Activated CD8-positive, alpha-beta memory T cell treated with anti-CD3 and anti-CD28 coated beads, Interleukin-2, amount 50 U/mL, for 4 hours (primary cell): Measurements from ENCODE around the gene GCHFR.

Experiments used
- DNase-seq: peaks from one replicate; pipeline ENCODE4 v3.0.0-alpha.2; 2020

GCHFR gene

DNA sequence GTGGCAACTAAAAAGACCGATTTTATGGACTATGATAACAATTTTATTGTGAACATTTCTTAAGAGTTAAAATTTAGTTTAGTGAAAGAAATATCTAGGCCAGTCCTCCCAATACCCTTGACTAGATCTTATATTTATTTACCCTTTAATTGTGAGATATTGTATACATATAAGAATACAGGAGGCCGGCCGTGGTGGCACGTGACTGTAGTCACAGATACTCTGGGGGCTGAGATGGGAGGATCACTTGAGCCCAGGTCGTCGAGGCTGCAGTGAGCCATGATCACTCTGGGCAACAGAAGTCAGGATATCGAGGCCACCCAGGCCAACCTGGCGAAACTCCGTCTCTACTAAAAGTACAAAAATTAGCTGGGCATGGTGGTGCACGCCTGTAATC, 8.1 kb upstream of the GCHFR start:
- DNase-seq = no peak

DNA sequence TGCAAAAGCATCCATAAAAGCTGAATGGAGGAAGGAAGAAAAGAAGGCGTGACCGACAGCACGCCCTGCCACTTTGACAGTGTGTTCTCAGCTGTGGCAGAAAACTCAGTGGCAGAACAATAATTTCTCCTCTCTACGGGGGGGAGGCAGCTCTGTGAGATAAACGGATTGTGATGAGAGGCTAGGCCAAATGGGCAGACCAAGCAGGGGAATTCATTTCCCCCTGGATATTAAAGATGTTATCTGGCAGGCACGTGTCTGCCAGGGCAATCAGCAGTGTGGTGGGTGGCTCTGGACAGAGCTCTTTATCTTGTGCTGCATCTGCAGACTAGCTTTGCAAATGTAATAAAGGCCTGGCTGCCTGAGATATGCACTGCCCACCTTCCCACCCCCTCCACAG, 6.9 kb upstream of the GCHFR start:
- no peak for DNase-seq

DNA sequence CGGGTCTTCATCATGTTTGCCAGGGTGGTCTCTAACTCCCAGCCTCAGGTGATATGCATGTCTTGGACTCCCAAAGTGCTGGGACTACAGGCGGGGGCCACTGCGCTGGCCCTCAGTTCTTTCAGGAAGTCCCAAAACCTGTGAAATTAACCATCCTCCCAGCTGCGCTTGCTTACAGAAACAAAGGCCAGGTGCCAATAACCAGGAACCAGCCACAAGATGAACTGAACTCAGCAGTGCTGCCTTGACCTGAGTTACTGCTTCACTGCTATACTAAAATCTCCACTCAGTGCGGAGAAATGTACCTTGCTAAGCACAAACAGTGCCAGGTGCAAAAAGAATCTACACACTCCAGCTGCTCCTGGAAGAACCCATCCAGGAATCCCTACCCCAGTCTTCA, 3.9 kb upstream of the GCHFR start:
- DNase-seq = no peak

DNA sequence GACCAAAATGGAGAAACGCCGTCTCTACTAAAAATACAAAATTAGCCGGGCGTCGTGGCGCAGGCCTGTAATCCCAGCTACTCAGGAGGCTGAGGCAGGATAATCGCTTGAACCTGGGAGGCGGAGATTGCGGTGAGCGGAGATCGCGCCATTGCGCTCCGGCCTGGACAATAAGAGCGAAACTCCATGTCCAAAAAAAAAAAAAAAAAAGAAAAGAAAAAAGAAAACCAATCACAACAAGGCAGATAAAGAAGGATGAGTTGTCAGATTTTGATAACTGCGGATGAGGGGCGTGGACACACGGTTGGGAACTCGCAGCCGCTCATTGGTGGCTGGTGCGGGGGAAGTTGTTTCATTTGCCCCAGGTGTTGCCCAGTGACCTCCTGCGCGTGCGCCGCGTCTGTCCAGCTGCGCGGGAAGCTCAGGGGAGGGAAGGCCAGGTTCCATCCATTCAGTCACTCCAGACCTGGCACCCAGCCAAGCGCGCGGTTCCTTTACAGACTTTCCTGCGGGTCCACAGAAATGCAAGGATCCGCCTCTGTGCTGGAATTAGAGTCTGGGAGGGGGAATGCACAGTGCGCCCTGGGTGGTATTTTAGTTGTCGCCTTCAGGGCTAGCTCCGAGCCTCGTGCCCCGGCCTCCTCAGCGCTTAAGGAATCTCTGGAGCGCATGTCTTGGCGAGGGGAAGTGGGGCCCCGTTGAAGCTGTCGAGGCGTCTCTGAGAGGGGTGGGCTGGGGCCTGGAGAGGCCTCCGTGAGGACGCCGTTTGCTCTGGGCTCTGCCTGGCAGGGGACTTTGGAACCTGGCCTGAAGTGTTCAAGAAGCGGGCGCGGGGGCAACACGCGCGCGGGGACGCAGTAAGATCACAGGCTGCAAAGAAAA, 708 bp upstream of the GCHFR start:
- DNase-seq = no peak

DNA sequence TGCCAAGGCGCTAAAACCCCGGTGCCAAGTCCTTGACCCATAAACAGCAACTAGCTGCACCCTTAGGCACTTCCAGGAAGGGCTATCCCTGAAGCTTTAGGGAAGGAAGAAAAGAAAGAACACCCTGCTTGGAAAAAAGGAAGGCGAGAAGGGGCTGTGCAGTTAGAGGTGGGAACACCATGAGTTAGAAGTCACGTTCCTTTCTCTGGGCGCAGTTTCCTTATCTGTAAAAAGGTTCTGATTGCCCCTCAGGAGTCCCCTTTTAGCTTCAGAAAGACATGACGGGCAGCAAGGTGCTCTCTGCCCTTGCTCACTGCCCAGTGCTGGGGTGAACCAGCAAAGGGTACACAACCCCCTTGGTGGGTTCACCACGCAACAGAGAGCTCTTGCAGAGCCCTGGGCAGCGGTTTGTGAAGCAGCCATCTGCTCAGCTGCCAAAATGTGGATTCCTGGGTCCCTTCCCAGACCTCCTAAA, 798 bp downstream of the GCHFR start:
- no peak for DNase-seq

DNA sequence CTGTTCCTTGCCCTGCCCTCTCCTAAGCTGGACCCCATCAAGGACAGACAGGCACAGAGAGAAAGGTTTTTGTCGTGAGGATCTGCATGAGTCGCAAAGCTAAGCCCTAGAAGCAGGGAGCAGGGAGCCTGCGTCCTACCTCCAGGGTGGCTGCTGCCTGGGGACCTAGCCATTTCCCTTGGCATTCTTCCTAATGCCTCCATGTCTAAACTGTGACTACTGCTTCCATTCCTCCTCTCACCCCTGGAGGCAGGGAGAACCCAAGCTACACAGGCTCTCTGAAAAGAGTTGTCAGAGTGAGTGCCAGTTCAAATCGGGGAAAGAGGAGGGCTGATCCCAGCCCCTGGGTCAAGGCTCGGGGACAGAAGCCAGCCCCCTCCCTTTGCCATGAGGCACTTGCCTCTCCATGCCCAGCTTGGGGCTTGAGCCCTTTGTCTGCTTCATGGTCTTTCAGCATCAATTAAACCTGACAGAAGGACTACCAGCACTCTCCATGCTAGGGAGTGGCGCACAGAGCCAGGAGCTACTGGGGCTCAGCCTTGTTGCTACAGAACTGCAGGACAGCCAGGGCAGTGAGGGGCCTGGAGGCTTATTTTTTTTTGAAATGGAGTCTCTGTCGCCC, 2.4 kb downstream of the GCHFR start:
- DNase-seq = no peak

DNA sequence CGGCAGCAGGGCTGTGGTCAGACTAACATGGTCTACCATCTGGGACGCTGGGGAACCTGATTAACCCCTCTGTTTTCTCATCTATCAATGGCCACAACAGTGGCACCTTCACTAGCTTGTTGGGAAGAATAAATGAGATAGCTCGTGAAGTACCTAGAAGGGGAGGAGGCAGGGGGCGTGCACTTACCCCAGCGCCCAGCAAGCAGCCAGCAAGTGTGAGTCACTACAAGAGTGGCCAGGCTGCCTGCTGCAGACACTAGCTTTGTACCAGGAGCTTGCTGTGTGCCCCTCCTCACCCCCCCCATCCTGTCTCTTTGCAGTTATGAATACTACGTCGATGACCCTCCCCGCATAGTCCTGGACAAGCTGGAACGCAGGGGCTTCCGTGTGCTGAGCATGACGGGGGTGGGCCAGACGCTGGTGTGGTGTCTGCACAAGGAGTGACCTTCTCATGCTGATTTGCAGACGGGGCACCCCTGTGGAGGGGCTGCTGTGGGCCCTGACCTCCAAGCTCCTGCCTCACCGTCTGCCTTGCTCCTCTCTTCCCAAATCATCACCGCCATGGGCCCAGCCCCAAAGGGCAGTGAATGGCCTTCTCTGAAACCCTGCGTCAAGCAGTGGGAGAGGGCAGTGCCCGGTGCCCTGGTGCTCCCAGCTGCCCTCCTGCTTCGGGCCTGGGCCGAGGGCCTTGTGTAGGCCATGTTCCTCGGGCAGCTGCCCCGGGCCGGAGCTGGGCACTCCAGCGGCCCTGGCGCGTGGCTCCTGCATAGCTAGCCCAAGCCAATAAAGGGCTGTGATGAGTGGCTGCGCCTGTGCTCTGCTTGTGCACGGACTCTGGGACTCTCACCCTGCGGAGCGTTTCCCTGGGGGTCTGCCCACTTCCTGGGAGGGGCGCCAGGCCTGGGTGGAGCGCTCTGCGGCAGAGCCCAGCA, 3.3 kb downstream of the GCHFR start:
- no peak for DNase-seq

DNA sequence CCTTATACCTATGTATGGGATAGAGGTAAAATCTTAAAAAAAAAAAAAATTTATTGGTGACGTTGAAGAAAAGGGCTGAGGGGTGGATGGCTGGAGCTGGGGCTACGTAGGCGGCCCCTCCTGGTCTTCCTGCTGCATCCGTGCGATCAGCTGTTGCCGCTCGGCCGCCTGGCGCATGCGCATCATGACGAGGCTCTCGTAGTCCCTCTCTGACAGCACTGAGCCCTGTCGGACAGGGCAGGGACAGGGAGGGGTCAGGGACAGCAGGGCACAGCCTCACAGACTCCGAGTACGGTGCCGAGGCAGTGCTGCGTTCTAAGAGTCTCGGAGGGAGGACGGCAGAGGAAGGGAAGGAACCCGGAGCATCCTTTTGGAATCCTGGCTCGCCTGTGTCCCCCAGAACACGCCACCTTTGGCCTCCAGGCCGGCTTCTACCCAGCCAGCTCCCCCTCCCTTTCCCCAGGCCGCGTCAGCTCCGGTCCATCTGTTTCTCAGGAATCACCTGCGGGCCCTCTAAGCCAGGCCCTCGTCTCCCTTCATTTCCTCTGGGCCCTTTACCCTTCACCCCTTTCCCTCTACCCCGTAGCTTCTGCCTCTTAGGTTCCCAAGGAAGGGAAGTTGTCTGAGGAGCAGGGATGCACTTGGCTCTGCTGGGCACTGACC, 4.1 kb downstream of the GCHFR start:
- no peak for DNase-seq

DNA sequence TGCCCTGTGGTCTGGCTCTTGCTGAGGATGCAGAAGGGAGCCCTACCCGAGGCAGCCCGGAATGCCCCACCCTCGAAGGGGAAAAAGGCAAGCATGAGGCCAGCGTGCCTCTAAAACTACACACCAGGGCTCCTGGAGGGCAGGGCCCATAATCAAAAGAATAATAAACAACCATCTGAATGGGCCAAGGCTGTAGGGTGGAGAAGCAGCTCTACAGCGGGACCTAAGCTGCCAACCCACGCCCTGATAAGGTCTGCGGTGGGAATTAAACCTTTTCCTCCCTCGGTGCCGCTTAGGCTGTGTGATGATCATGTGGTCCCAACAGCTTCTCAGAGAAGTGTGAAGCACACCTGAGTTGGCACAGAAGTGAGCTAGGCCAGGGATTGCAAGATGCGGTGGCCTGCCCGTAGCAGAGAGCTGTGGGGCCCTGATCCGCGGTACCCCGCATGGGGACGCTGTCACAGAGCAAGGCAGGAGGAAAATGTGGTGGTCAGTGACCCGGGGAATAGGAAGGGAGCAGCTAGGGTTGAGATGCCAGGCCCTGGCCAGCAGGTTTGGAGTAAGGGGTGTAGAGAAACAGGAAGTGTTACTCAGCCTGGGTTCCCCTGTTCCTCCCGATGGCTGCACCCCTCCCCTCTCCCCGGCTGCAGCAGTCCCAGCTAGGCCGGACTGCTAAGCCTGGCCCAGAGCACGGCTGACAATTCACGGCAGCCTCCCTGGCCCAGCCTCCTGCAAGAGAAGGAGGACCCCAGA, 4.8 kb downstream of the GCHFR start:
- DNase-seq = no peak

DNA sequence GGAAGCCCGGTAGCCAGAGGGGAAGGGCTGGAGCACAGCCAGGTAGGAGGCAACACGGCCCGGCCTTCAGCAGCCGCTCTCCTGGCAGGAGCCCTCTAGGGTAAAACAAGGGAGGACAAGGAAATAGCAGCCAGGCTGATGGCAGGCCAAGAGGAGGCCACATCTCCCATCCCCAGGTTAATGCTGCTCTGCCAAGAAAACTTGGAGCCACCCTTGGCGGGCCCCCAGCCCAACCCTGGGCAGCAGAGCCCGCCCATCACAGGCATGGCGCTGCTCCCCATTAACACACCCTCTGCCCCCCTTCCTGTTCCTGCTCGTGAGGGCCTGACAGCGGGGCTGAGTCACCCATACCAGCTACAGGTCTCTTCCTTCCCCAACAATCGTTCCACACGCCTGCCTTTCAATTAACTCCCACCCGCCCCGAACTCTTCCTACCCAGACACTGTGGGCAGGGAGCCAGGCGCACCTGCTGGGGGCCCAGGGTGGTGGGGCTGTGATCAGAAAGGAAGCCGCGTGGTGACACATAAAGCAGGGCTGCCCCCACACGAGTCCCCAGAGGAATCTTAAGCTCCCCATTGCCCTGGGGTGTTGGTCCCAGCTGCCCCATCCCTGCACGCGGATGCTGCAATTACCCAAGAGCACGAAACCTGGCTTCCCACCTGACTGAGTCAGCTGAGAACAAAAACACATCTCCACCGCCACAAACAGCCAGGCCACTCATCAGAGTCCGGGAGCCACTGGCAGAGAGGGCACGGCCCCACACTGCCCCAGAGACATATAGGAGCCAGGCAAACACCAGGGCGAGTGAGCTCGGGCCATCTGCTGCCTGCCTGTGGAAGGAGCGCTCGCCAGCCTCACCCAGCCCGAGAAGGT, 5.6 kb downstream of the GCHFR start, which contains the start of gene C15orf62:
Gene C15orf62, plus strand, starts transcription at position 707 of the 873 bp plus-strand sequence. CDS start 516 bp downstream, outside the sequence.
- DNase-seq = peak; percentile 81

DNA sequence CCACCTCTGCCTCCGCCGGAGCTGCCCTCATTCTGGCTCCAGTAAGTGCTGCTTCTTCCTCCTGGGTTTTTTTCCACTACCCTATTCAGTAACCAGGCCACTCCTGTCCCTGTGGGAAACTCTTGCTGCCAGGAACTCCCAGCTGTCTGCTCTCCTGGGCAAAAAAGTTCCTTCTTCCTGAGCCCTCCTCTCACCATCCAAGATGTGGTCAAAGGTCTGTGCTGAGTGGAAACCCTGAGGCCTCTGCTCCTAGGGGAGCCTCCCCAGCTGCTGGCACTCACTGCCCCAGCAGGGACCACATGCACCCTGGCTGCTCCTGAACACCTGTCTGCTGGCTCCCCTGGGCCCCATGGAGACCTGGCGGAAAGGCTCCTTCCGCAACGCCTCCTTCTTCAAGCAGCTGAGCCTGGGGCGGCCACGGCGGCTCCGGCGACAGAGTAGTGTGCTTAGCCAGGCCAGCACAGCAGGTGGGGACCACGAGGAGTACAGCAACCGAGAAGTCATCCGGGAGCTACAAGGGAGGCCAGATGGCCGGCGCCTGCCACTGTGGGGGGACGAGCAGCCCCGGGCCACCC, 6.4 kb downstream of the GCHFR start:
- DNase-seq = no peak

DNA sequence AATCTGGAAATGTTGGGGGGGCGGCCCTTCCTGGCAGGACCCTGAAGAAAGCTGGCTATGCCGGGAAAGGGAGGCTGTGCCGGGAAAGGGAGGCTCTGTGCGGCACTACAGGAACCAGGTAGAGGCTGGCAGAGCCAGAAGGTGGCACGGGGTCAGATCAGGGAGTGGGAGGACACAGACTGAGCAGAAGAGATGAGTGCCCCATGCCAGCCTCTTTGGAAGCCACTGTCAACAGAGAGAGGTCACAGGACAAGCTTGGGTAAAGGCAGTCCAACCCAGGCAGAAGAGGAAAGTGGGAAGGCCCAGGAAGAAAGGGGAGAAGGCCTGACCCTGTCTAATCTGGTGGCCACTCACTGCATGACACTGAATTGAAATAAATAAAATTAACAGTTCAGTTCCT, 7.4 kb downstream of the GCHFR start:
- no peak for DNase-seq

DNA sequence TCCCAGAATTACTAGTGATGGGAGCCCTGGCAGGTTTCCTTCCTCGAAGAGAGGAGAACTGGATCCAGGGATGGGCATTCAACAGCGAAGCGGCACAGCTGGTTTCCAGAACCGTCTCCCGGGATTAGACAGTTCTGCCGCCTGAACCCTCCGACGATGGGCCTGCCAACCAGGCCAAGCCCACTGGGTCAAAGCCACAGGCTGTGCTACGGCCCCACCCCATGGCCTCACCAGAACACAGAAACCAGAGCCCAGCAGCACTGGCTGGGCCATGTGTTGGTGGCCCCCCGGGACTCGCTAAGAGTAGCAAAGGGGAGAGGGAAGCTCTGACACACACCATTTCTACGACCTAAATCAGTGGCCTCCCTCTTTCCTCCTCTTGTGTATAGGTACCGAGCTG, 8.1 kb downstream of the GCHFR start:
- DNase-seq = no peak

DNA sequence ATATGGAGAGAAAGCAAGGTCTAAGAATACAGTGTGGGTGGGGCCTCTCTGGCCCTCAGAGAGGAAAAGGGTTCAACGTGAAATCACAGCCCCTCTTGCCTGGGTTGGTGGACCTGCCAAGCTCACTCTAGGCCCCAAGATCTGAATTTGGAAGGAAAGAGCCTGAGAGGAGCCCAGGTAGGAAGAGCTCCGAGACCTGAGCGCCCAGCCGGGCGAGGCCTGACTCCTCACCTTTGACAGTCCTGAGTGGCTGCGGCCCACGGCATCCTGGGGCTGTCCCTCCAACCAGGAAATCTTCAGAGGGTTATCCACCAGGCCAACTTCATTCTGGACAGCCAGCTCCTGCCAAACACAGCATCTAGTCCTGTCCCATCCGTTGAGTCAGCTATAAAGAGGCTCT, 9.6 kb downstream of the GCHFR start:
- no peak for DNase-seq

DNA sequence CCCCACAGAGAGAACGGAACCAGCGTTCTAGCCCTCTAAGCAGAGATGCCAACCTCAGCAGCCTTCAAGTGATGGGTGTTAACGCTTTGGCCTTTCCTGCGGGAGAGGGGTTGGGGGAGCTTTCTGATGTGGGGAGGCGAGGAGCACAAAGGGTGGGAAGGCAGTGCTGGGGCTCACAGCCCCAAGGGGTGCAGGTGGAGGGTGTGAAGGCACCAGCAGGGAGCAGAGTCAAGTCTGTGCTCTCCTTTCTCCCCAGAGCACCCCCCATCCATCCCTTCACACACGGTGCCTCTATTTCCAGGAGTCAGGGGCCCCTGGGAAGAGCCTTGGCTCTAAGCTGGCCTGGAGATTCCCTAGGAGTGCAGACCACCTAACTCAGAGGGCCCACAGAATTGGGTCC, 10.0 kb downstream of the GCHFR start:
- DNase-seq = no peak

DNA sequence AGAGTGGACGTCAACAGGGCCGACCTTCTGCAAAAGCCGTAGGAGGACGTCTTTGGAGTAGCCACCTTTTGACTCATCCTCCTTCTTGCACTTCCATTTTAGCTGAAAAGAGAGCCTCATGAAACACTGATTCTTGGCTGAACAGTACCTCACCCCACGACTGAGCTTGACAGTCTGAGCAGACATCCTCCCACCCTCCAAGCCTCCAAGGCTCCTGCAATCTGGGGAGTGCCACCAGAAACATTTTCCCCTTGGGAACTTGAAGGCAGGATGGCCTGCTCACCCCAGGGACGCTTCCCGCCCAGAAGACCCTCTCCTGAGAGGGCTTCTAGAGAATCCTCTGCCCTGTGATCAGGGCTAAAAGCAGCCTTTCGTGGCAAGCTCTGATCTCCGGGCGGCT, 11.1 kb downstream of the GCHFR start:
- DNase-seq = no peak

DNA sequence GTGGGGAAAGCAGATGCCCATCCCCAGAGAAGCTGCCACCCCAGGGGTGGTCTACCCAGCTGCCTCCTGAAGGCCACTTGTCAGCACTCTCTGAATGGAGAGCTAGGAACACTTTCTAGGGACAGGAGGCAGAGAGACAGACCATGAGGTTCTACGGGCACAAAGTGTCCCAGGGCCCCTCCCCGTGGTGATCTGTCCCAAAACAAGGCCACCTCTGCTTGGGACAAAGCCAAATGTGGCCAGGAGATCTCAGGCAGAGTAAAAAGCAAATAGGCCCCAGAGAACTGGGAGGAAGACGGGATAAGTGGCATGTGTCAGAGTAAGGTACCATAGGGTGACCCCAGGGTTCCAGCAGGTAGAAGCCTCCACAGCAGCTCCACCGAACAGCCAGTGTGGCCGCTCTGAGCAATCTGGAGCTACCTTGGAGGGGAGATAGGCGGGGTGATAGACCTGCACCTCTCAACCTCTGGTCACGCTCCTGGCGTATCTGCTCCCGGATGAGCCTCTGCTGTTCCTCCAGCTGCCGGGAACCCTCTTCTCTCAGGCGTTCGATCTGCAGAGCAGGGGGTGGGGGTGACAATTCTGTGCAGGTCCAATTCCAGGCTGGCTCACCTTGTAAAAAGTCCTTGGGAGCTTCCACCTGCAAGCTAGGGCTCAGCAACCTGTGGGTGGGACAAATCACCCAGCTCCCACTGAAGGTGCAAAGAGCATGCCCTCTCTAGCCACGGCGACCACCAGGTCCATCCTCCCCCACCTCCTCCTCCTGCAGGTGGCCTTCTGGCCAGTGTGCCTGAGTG, 12.1 kb downstream of the GCHFR start:
- no peak for DNase-seq

DNA sequence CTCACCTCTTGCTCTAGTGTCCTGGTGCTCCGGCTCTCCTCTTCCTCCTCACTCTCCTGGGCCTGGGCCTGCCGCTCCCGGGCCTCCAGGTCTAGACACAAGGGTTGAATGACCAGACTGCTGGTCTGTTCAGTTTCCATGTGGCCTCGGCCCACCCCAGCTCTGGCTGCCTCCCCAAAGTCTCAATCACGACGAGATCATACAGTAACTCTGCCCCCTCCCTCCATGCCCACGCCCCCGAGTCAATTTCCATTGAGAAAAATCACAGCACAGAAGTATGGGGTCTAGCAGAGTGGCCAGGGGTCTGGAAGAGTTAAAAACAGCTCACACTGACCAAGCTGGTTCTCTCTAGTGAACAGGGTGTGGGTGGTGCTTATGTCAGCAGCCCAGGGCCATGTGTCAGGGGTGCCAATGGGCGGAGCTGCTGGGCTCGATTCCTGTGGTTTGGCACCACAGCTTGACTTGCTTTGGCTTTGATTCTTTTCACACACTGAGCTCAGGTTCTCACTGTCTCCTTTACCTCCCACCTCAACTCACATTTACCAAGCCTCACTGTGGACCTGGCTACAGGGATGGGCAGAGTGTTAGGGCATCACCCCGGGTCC, 12.8 kb downstream of the GCHFR start:
- peak; percentile 51 for DNase-seq

DNA sequence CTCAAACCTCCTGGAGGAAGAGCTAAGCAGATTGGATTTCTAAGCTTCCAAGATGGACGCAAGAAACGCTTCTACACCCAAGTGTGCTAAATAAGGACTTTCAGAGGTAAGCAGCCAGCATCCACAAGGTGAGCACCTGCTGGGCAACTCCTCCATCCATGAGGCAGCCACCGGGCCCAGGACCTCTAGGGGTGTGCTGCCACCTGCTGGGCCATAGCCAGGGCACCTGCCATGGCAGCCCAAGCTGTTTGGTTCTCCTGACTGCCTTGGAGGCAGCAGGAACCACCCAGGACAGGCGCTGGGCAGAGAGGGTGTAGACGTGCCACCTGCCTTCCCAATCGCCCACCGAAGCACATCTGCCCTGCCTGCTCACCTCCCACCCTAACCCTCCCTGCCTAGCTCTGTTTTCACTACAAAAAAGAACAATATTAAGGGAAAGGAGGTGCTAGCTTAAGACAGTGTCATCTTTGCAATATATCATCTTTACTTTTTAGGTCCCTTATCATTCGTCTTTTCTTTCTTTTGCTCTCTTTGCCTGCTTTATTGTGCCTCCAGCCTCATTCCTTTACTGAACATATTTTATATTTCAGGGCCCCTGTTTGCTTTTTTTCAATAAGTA, 18.9 kb downstream of the GCHFR start:
- peak; percentile 80 for DNase-seq
